NCI-H1092 treated with DMSO at 0.1 percent for 48 hours (cell line): ENCODE measurements around the gene CDK17.
"Not testable (repeated sequence)": the region's sequence is repeated elsewhere in the genome, so short reads cannot be mapped to it uniquely, and the experiment has no call there.

Experiments used
- DNase-seq: peaks from one replicate; lab custom pipeline; 2025; lab: John Stamatoyannopoulos, UW

Gene CDK17

DNA sequence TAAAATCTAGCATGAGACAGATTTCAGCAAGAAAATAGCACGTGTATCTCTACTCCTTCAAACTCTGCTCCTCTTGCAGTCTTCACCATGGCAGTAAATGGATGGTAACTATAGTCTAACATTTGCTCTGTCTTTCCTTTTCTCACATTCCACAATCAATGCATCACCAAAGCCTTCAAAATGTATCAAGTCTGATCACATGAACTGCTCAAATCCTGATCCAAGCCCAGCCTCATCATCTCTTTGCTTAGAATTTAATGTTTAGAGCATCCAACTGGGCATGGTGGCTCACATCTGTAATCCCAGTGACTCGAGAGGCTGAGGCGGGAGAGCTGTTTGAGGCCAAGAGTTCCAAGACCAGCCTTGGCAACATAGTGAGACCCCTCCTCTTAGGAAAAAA is 45.9 kb downstream of the CDK17 start:
- DNase-seq, result no peak

DNA sequence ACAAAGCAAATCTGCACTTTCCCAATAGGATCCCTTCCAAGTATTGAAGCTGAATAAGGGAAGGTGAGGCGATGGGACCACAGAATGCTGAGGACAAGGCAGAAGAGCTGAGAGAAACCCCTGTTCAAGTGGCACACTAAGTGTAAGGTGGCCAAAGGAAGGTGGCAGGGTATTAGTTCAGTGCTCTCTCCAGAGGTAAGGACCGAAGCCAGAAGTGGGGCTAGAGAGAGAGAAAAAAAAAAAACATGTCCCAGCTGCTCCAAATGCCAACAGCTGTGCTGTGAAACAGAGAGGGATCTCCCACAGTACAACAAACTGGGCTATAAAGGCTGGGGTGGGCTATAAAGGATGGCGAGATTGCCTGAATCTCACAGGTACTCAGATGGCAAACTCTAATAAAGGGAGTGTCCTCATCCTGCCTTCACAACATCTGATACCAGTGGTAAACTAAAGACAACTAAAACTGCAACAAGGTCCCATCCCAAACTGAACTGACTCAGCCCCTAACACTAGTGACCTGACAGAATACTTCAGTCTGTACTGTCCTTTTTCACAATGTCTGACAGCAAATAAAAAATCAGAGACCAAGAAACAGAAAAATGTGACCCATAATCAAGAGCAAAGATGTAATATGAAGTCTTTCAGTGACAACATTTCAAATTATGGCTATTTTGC is 47.9 kb downstream of the CDK17 start:
- DNase-seq, result no peak

DNA sequence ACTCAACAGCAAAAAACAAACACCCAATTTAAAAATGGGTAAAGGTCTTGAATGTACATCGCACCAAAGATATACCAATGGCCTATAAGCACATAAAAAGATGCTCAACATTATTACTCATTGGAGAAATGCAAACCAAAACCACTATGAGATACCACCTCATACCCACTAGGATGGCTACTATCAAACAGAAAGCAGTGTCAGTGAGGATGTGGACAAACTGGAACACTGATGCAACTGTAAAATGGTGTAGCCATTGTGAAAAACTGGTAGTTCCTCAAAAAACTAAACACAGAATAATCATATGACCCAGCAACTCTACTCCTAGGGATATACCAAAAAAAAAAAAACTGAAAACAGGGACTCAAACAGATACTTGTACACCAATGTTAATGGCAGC is 49.3 kb downstream of the CDK17 start:
- no peak for DNase-seq

DNA sequence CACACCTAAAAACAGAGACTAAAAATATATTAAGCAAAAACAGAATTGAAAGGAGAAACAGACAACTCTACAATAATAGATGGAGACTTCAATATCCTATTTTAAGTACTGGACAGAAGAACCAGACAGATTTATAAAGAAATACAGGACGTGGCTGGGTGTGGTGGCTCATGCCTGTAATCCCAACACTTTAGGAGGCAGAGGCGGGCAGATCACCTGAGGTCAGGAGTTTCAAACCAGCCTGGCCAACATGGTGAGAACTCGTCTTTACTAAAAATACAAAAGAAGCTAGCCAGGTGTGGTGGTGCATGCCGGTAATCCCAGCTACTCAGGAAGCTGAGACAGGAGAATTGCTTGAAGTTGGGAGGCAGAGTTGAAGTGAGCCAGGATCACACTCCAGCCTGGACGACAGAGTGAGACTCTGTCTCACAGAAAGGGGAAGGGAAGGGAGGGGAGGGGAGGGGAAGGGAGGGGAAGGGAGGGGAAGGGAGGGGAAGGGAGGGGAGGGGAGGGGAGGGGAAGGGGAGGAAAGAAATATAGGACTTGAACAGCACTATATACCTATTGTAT is 53.0 kb downstream of the CDK17 start:
- DNase-seq, result no peak

DNA sequence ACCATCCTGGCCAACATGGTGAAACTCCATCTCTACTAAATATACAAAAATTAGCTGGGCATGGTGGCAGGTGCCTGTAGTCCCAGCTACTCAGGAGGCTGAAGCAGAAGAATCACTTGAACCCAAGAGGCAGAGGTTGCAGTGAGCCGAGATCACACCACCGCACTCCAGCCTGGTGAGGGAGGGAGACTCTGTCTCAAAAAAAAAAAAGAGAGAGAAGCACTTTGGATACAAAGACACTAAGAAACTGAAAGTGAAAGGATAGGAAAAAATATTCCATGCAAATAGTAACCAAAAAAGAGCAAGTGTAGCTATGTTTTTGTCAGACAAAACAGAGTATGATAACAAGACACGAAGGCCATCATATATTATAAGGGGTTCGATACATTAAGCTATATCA is 53.5 kb downstream of the CDK17 start:
- not testable (repeated sequence) for DNase-seq

DNA sequence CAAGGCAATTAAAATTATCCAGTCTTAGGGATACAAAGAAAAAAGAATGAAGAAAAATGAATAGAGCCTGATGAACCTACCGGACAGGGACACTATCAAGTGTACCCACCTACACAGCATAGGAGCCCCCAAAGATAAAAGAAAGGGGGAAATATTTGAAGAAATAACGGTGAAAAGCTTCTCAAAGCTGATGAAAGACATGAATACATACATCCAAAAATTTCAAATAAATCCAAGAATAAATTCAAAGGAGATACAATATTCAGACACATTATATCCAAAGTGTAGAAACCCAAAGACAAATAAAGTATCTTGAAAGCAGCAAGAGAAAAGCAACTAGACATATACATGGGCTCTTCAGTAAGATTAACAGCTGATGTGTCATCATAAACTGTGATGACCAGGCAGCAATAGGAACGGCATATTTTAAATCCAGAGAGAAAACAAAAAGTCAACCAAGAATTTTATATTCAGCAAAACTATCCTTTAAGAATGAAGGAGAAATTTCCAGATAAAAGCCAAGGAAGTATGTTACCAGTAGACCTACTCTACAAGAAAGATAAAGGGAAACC is 56.0 kb downstream of the CDK17 start:
- no peak for DNase-seq

DNA sequence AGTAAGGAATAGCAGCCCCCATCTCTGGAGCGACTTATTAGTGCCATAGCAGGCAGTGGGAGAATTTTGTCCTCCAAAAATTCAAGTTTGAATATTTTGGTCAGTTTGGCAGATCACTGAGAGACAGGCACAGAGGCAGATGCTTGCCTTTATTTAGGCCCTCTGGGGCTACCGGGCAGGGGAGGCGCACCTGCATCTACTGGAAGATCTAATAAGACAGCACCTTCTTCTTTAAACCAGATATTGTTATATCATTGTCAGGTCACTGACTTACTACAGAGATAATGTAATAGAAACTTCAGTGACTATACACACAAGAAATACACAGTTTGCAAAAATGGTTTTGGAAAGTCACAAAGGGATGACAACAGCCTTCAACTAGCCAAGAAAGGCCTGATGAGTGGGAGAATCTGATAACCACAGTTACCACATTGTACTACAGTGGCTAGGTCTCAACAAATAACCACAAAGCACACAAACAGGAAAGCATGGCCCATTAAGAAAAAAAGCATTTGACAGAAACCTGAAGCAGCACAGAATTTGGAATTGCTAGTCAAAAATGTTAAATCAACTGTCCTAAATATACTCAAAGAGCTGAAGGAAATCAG is 56.8 kb downstream of the CDK17 start:
- DNase-seq, result no peak

DNA sequence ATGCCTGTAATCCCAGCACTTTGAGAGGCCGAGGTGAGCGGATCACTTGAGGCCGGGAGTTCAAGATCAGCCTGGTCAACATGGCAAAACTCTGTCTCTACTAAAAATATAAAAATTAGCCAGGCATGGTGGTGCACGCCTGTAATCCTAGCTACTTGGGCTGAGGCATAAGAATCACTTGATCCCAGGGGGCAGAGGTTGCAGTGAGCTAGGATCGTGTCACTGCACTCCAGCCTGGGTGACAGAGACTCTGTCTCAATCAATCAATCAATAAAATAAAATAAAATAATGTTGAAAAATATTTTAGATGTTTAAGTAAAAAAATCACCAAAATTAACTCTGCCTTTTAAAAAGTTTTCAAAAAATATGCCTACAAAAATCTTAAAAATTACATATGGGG is 60.6 kb downstream of the CDK17 start:
- not testable (repeated sequence) for DNase-seq

DNA sequence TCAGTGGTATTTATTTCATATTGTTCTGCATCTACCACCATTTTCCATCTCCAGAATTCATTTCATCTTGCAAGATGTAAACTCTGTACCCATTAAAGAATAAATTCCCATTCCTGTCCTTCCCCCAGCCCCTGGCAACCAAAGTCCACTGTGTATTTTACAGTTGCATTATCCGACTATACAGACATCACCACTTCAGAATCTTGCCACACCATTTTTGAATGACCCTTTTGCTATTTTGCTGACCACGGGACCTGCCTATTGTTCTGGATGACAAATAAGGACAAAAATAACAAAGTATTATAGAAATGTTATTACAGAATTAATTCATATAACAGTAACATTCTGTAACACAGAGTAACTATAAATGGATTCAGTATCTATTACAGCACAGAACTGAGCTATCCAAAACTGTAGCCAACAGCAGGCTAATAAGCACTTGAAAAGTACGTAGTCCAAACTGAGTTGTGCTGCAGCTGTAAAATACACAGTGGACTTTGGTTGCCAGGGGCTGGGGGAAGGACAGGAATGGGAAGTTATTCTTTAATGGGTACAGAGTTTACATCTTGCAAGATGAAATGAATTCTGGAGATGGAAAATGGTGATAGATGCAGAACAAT is 61.3 kb downstream of the CDK17 start:
- no peak for DNase-seq

DNA sequence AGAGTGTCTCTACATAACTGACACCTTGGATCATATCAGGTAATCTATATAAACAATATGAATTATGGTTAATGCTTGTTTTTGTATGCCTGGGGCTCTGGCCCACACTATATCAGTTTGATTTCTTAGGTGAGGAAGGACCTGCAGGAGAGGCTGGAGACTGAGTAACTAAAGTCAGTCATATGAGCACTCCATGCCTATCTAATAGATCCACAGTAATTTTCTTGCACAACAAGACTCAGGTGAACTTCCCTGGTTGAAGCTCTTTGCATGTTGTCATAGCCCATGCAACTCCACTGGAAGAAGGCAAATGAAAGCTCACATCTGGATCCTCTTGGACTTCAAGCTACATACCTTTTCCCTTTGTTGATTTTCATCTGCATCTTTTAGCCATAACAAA is 62.3 kb downstream of the CDK17 start:
- DNase-seq, result no peak

DNA sequence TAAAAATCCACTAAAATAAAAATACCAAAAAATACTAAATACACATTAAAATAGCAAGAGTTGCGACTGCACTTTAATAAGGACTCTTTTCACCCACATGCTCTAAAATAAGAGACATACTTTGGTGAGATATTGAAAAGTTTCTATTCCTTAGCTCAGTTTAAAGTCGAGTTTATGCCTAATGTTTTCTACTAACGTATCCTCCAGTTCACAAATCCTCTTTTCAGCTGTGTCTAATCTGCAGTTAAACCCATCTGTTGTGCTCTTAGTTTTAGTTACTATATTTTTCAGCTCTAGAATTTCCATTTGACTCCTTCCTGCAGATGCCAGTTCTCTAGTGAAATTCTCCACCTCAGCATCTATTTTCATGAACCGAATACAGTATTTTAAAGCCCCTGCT is 63.8 kb downstream of the CDK17 start:
- no peak for DNase-seq

DNA sequence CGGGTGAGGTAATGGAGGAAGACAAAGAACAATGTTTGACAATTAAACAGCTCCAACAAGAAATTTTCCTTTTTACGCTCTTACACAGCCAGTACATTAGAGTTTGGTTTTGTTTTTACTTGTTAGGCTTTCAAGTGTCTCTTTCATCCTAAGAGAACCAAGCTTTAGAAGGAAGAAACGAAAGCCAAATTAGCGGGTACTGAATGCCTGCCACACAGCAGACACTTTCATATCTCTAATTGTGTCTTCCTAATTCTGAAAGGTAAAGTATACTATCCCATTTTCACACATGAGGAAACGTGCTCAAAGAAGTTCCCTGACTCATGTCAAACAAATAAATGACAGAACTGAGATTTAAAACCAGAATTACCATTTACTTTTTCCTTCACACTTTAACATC is 65.0 kb downstream of the CDK17 start:
- DNase-seq, result no peak

DNA sequence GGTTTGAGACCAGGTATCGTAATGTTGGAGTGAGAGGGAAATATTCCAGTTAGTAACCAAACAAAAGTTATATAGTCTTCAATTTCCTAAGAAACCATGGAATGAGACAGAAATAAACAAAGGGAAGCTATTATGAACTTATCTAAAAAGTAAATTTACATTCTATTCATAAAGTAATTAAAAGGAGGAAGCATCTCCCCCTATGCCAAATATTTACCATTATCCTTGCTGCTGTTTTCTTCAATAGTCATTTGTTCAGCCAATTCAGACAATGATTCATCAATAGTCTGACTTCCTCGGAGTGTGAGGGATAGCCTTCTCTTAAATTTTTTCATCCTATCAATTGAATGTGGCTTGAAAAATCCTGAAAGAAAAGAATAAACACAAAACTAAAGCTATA is 65.7 kb downstream of the CDK17 start:
- DNase-seq, result no peak

DNA sequence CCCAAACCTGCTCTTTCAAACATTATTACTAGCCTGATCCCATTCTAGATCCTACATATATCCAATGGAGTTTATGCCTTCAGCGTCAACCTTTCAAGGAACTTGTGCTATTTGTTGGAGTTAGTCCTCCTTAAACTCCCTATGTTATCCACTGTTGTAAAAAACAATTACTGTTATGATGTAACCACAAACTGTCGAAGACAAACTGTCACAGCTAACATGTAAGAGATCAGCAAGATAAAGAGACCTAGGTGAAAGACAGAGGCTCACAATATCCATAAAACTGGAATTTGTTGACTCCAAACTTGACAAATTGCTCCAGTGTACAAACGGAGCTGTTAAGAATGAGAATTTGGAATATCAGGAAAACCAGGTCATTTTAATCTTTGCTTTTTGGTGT is 70.7 kb downstream of the CDK17 start:
- no peak for DNase-seq

DNA sequence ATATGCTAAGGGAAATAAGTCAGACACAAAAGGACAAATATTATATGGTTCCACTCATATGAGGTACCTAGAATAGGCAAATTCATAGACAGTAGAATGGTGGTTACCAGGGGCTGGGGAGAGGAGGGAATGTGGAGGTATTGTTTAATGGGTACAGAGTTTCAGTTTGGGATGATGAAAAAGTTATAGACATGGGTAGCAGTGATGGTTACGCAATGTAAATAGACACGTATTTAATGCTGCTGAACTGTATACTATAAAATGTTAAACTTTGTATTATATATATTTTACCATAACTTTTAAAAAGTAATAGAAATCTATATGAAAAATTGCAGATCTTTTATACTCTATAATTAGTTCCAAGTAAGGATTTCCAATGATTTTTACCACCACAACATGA is 71.2 kb downstream of the CDK17 start:
- no peak for DNase-seq

DNA sequence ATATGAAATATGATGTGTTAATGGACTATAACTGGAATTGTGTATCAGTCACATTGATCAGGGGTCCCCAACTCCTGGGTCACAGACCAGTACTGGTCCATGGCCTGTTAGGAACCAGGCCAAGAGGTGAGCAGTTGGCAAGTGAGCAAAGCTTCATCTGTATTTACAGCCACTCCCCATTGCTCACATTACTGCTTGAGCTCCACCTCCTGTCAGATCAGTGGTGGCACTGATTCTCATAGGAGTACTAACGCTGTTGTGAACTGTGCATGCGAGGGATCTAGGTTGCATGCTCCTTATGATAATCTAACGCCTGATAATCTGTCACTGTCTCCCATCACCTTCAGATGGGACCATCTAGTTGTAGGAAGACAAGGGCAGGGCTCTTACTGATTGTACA is 72.3 kb downstream of the CDK17 start:
- no peak for DNase-seq

DNA sequence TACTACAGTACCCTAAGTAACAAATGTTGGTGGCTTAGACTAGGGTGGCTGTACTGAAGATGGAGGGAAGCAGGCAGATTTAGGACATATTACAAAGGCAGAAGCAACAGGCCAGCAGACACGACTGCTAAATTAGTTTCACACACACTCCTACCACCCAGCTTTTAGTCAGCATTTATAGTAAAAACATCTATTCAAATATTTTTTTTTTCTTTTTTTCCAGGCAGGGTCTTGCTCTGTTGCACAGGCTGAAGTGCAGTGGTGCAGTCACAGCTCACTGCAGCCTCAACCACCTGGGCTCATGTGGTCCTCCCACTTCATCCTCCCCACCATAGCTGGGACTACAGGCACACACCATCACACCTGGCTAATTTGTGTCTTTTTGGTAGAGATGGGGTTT is 72.9 kb downstream of the CDK17 start:
- no peak for DNase-seq

DNA sequence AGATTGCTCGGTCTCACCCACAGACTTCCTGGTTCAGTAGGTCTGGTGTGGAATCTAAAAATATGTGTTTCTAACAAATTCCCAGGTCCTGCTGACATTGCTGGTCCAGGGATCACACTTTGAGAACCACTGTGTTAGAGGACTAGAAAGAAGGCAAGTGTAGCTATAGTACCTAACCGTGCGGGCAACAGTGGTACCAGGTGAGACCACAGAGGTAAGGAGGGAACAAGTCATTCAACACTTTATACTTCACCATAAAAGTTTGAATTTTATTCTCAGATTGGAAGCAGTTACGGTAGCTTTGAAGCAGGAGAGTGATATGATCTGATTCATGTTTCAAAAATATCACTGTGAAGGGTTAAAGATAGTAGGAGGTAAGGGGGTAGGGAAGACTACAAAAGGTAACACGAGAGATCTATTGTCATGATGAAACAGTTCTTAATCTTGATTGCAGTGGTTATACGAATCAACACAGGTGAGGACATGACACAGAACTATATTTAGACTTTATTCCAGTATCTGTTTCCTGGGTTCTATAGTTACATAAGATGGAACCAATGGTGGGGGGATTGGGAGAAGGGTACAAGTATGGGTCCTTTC is 73.5 kb downstream of the CDK17 start:
- DNase-seq, result no peak

DNA sequence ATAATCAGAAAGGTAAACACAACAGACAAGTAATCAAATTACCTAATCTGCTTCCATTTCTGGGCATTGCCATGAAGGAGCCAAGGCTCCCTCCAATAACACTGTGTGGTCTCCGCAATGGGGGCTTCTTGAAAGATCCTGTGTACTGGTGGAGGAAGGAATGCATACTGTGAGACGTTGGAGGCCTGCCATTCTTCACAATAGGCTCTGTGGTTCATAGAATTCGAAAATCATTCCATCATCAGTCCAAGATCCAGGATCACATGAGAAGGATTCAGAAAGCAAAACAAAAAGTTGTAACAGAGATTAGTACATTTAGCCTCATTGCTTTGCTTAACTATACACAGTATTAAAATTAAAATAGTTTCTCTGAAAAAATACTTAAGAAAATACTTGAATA is 76.3 kb downstream of the CDK17 start:
- no peak for DNase-seq

DNA sequence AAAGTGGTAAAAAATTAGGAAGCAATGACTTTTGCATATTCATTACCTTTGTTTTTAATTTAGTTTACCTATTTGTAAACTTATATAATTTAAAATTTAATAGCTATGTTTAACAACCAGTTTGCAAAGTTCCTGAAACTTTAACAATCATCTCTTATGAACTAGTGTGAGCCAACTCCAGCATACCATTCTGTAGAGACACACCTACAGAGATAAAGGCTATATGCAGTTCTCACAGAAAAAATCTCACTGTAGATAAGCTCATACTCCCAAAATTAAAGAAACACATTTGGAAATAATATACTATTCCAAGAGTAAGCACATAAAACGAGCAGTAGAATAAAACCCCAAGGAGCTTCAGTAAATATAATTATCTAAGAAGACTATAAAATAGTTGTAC is 77.5 kb downstream of the CDK17 start:
- no peak for DNase-seq

DNA sequence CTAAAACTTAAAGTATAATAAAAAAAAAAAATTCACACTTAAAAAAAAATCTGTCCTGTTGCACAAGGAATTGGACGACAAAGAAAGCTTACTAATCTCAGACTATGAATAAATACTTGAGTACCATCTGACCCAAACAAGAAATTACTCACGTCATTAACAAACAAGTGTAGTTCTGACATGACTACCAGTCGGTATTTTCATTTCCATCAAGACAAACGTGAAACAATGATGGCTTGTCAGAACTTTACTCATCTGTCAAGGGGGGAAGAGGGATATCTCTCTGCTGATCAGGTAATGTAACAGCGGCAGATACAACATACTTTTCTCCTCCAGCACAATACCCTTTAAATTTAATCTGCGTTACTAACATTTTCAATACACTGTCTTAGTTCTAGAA is 78.3 kb downstream of the CDK17 start:
- no peak for DNase-seq

DNA sequence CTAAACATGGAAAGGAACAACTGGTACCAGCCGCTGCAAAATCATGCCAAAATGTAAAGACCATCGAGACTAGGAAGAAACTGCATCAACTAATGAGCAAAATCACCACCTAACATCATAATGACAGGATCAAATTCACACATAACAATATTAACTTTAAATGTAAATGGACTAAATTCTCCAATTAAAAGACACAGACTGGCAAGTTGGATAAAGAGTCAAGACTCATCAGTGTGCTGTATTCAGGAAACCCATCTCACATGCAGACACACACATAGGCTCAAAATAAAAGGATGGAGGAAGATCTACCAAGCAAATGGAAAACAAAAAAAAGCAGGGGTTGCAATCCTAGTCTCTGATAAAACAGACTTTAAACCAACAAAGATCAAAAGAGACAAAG is 82.4 kb downstream of the CDK17 start:
- not testable (repeated sequence) for DNase-seq
